Psoas muscle (tissue), 8 donors: ENCODE measurements around the gene LIPG. TPM values are rescaled to one million over a fixed set of nuclear protein-coding genes. Genes with fewer than 3 reads are reported as not detected.
"Not testable (repeated sequence)": the region's sequence is repeated elsewhere in the genome, so short reads cannot be mapped to it uniquely, and the experiment has no call there.

Experiments
- ATAC-seq, 4 donors: fragments of 200-7000 bp; cut with Tn5 transposase; one replicate each; pipeline ENCODE4 v1.9.1; 2020; ENCODE audit warnings: moderate library complexity in 3 of 4, mild to moderate bottlenecking in 2 of 4
- DNase-seq, 2 donors: peaks; one replicate each; pipeline ENCODE4 v3.0.0-alpha.2; 2020
- H3K27ac ChIP-seq: fragments of 200-600 bp; one replicate; pipeline ENCODE4 v1.8.0; 2022
- H3K27me3 ChIP-seq, 3 donors: fragments of 200-600 bp in 1 of 3; one replicate each; pipeline versions ENCODE4 v1.6.1 to v1.8.0; 2013 to 2022; ENCODE audit warnings: low read length in 2 of 3, mild to moderate bottlenecking in 2 of 3, moderate library complexity in 1 of 3; ENCODE audit not compliant: insufficient read depth in 3 of 3
- H3K36me3 ChIP-seq, 2 donors: fragments of 200-600 bp in 1 of 2; one replicate each; pipeline versions ENCODE4 v1.6.1 to v1.8.0; 2013 to 2022; ENCODE audit warnings: low read depth in 1 of 2, mild to moderate bottlenecking in 1 of 2, moderate library complexity in 1 of 2; ENCODE audit not compliant: insufficient read depth in 1 of 2
- H3K4me1 ChIP-seq: fragments of 200-600 bp; one replicate; pipeline ENCODE4 v1.8.0; 2022
- H3K4me3 ChIP-seq: fragments of 200-600 bp; one replicate; pipeline ENCODE4 v1.8.0; 2022; ENCODE audit warnings: mild to moderate bottlenecking
- H3K9me3 ChIP-seq: fragments of 200-600 bp; one replicate; pipeline ENCODE4 v1.8.0; 2022
- CTCF ChIP-seq: fragments of 200-600 bp; IDR thresholded peaks from one replicate; pipeline ENCODE4 v1.8.0; 2022; ENCODE audit warnings: antibody characterized with exemption
- whole genome bisulfite sequencing, 3 donors: extraction: QIAGEN DNeasy Blood & Tissue Kit; methylation state at CpG; one replicate each; pipeline versions ENCODE4 v1.1.6 to v1.1.7; 2013; 5-methylcytosine and 5-hydroxymethylcytosine counted together
- intact Hi-C, 2 donors: fragments of 100-400 bp; cut with DNase I; formaldehyde crosslinking; loops; one replicate each; pipeline versions ENCODE4 v1.11.0 to v1.14.2; 2022
- long read RNA-seq, 2 donors: library from polyadenylated mRNA; unstranded; transcript quantifications; one replicate each; pipeline ENCODE4 v2.0.0, GENCODE V29; 2021
- polyA plus RNA-seq, 3 donors: library from polyadenylated mRNA; stranded (reverse); fragments of 200-250 nt; gene quantifications; one replicate each; pipeline ENCODE4 v1.2.3, GENCODE V29; 2013
- total RNA-seq, 4 donors: library from RNA; stranded (reverse); fragmentation: NEBNext Ultra II Directional in 2 of 4; extraction: Animal tissue kit (Norgen Biotek cat#: 25700) in 2 of 4; gene quantifications; one replicate each; pipeline versions ENCODE4 v1.2.1 to v1.2.4, GENCODE V29; 2021 to 2023
- donor health status: healthy with polysubstance abuse.
- donor health status: DM: no; HTN: no; CAD: no; lungs with moderate emphysema.
- donor health status: Bipolar disorder and iron deficiency.
- donor health status: healthy.
- donor health status: DM: yes; HTN: yes; CAD: no.
- donor health status: DM: no; HTN: no; CAD: no.
- donor health status: DM: no; HTN: no; CAD: no.
- donor health status: DM: yes; HTN: yes; CAD: no.

Gene LIPG
- total RNA-seq (10 to 100 TPM in 1 of 4 donors, 1 to 10 TPM in 2, under 1 TPM in 1; 0.95 to 19.1 (median 3.2) TPM), polyA plus RNA-seq (1 to 10 TPM in 2 of 3 donors, under 1 TPM in 1; 0.62 to 6.0 (median 1.2) TPM)
- long read RNA-seq, donor 1, partial matches to known transcripts = 1 of 2 reads
- long read RNA-seq, donor 1, other reads (novel, unspliced or antisense) = 0 of 2 reads
- long read RNA-seq, donor 2, partial matches to known transcripts = 0 of 2 reads
- long read RNA-seq, donor 2, other reads (novel, unspliced or antisense) = 1 of 2 reads

- peaks cover 0 to 56% (median 4%) of the 10 kb centered on the region in 3 donors for H3K27me3 ChIP-seq
- intact Hi-C loops = loop anchor here in 1 of 2 donors (2.0 to 5.0 kb wide), 3 partner anchors 166 to 297 kb away; no protein-coding TSS in a partner anchor
Observed at GRCh38 chr18:49561289-49562193, at the start of gene LIPG. Gene LIPG, plus strand, starts transcription at chr18:49562057. Its CDS starts 252 bp downstream, at chr18:49562309.

GRCh38 chr18:49512876-49513275, 49.0 kb upstream of the LIPG start:
- DNase-seq, H3K27ac ChIP-seq, H3K36me3 ChIP-seq, H3K27me3 ChIP-seq, H3K9me3 ChIP-seq, ATAC-seq, H3K4me1 ChIP-seq, H3K4me3 ChIP-seq: not testable (repeated sequence)
- WGBS, 3 donors = 84 to 93% (median 91%) methylated on average over 8 of the region's 8 CpGs
- intact Hi-C loops = loop anchor here (5.0 to 10.0 kb wide), 2 partner anchors 344 to 682 kb away; partner anchors contain the start of gene MYO5B (in 1 of the 2)

More at GRCh38 chr18:49561289-49562193, at the start of gene LIPG:
- ATAC-seq (peak; percentile 57 to 77 (median 73)), DNase-seq (peak; percentile 25 to 49)
- H3K27ac ChIP-seq = no peak within 1 kb of the TSS
- 0 to 1% (median 1%) methylated on average over 62 to 67 of the region's 67 CpGs for WGBS, 3 donors
- no peaks in the 10 kb centered on the region for H3K36me3 ChIP-seq
- H3K4me3 ChIP-seq = peak within 1 kb of the TSS; percentile 57
- TF ChIP-seq CTCF = no peak
- peaks cover 21% of the 10 kb centered on the region for H3K4me1 ChIP-seq
- no peaks in the 10 kb centered on the region for H3K9me3 ChIP-seq

GRCh38 chr18:49514577-49514976, 47.3 kb upstream of the LIPG start:
- Histone ChIP-seq H3K4me3 (no peak overlapping the region), H3K4me1 (no peaks in the 10 kb centered on the region), H3K36me3 (no peaks in the 10 kb centered on the region), H3K27ac (no peak overlapping the region), H3K9me3 (no peaks in the 10 kb centered on the region), H3K27me3 (no peaks in the 10 kb centered on the region)
- intact Hi-C loops = loop anchor here (5.0 to 10.0 kb wide), 2 partner anchors 343 to 680 kb away; partner anchors contain the start of gene MYO5B (in 1 of the 2)
- WGBS, 3 donors = 47 to 54% (median 48%) methylated on average over 9 of the region's 9 CpGs
- DNase-seq (no peak), ATAC-seq (no peak)
- TF ChIP-seq CTCF = no peak

GRCh38 chr18:49515003-49515402, 46.9 kb upstream of the LIPG start:
- not testable (repeated sequence) for H3K27ac ChIP-seq, H3K4me3 ChIP-seq, H3K36me3 ChIP-seq, H3K4me1 ChIP-seq, DNase-seq, ATAC-seq, H3K9me3 ChIP-seq, H3K27me3 ChIP-seq
- WGBS, 3 donors = 77 to 99% (median 77%) methylated on average over 5 of the region's 5 CpGs
- intact Hi-C loops = loop anchor here in 1 of 2 donors (10.0 kb wide), 1 partner anchor 680 kb away; the partner anchor contains the start of gene MYO5B

GRCh38 chr18:49515516-49515915, 46.3 kb upstream of the LIPG start:
- no peaks in the 10 kb centered on the region for H3K27me3 ChIP-seq
- no peaks in the 10 kb centered on the region for H3K36me3 ChIP-seq
- no peaks in the 10 kb centered on the region for H3K9me3 ChIP-seq
- DNase-seq (no peak), ATAC-seq (no peak)
- intact Hi-C loops = loop anchor here in 1 of 2 donors (10.0 kb wide), 1 partner anchor 679 kb away; the partner anchor contains the start of gene MYO5B
- TF ChIP-seq CTCF = no peak
- H3K4me3 ChIP-seq = no peak overlapping the region
- no peak overlapping the region for H3K27ac ChIP-seq
- 89 to 92% (median 90%) methylated on average over 3 of the region's 3 CpGs for WGBS, 3 donors
- no peaks in the 10 kb centered on the region for H3K4me1 ChIP-seq
